OCI-LY1 (cell line): ENCODE results near the gene AGBL1.

Experiments used
- EZH2 ChIP-seq: fragments of 200-600 bp; sonication (generic), shearing (Covaris generic); IDR thresholded peaks from 2 replicates; pipeline ENCODE4 v1.8.0; 2017; ENCODE audit warnings: borderline replicate concordance, mixed run types, mild to moderate bottlenecking, antibody characterized with exemption, low read length, moderate library complexity, mixed read lengths
- TF ChIP-seq, protein P1 (sequence below): fragments of 200-600 bp; sonication (generic), shearing (Covaris generic); IDR thresholded peaks from 2 replicates; pipeline ENCODE4 v1.5.1; 2017; ENCODE audit warnings: mild to moderate bottlenecking, antibody characterized with exemption, low read length, moderate library complexity, mixed read lengths

DNA sequence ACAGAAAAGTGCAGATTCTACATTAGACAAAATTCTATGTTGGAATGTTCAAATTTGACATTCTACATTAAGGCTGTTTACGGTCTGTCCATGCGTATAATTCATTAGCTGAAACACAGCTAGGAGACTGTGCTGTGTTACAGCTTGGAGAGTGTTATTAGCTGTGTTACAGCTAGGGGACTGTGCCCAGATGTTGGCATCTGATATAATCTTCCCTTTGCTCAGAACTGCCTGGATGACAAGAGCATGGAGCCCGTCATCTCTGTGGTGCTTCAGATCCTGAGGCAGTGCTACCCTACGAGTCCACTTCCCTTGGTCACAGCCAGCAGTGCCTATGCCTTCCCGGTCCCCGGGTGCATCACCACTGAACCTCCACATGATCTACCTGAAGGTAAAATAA, 177.0 kb downstream of the AGBL1 start:
- TF ChIP-seq, protein P1, sequence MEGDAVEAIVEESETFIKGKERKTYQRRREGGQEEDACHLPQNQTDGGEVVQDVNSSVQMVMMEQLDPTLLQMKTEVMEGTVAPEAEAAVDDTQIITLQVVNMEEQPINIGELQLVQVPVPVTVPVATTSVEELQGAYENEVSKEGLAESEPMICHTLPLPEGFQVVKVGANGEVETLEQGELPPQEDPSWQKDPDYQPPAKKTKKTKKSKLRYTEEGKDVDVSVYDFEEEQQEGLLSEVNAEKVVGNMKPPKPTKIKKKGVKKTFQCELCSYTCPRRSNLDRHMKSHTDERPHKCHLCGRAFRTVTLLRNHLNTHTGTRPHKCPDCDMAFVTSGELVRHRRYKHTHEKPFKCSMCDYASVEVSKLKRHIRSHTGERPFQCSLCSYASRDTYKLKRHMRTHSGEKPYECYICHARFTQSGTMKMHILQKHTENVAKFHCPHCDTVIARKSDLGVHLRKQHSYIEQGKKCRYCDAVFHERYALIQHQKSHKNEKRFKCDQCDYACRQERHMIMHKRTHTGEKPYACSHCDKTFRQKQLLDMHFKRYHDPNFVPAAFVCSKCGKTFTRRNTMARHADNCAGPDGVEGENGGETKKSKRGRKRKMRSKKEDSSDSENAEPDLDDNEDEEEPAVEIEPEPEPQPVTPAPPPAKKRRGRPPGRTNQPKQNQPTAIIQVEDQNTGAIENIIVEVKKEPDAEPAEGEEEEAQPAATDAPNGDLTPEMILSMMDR: no peak
- TF ChIP-seq EZH2: no peak
